CD4-positive, alpha-beta T cell treated with Interleukin-4 for 1 hour (primary cell): Measurements from ENCODE around the gene CSNK2B.
A peak's percentile ranks its signal among the peaks of the same experiment; 100 is the strongest.

Source experiments
- DNase-seq, 2 donors: peaks; one replicate each; pipeline ENCODE4 v3.0.0-alpha.2; 2020 to 2022

Gene CSNK2B

DNA sequence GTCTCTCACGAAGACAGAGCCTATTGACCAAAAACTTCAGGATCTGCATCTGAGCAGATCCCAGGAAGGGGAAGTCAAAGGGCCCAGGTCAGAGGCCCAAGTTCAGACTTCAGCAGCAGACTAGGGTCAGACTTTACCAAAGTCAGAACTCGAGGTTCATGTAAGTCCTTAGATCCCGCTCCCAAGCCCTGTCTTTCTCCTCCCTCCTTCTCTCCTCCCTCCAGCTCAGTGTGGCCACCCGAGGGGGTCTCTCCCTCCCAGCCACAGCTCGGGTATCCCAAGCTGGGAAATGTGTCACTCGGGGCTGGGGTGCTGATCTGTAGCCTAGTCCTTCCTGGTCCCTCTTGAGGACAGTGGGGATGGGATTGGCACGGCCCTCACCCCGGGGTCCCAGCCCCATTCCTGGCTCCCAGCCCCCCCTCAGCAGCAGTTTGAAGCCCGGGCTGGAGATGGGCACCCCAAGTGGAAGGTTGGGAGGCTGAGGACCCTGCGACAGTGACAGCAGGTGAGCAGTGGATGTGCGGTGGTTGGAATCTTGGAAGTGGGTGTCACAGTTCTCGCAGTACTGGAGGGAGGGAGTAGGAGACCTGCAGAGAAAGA, 3.7 kb upstream of the CSNK2B start:
- DNase-seq = no peak

DNA sequence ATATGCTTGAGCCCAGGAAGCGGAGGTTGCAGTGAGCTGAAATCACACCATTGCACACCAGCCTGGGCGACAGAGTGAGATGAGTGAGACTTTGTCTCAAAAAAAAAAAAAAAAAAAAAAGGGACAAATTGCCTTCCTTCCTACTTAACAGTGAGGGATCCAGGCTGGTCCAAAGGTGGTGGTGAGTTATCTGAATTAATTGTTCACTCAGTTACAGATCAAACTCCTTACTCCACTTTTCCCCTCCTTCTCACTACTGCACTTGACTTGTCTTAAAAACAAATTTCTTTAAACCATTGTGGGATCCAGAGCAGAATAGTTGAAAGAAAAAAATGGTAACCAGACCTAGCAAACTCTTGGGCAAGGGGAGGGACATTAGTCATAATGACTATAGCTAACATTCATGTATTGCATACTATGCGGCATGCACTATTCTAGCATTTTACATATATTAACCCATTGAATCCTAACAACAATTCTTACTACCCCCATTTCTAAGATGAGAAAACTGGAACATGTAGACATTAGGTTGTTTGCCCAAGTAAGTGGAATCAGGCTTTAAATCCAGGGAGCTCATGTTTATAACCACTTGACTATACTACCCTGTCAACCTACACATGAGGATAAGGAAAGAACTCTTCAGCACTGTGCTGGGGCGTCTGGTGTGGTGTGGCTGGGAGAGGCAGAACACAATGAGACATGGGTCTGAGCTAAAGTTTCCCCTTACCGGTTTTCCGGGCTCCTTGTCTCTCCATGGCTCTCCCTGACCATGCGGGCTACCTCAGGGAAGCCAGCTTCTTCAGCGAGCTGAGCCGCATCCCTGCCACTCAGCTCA, 2.5 kb upstream of the CSNK2B start:
- no peak for DNase-seq

DNA sequence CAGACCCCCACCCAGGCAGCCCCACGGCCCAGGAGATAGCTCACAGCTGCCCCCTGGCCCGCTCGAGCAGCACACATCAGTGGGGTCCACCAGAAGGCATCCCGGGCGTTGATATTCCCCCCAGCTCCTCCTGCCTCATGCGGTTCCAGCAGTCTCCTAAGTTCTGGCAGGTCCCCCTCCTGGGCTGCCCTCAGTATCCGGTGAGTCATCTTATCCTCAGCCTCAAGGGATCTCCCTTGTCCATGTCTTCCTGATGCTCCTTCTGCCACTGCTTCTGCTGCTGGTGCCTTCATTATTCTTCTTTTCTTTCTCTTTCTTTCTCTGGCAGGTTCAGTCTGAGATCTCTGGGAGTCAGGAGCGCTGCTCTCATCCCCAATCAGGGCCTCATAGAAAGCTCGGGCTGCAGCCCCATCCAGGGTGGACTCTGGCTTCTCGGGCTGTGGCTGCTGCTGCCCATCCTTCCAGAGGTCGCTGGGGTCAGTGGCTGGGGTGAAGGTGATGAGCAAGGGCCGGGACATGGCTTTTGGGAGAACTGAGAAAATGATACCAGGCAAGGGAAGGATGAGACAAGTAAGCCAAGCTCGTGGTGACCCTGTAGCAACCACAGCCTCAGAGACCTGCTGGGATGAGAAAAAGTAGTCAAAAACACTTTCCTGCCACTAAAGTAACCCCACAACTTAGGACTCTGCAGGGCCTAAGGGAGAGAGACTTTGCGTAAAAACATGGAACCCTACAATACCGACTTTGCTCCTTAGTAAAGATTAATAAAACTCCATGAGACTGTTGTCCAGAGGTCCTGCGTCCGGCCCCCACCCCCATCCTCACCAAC, 1.7 kb upstream of the CSNK2B start:
- no peak for DNase-seq

DNA sequence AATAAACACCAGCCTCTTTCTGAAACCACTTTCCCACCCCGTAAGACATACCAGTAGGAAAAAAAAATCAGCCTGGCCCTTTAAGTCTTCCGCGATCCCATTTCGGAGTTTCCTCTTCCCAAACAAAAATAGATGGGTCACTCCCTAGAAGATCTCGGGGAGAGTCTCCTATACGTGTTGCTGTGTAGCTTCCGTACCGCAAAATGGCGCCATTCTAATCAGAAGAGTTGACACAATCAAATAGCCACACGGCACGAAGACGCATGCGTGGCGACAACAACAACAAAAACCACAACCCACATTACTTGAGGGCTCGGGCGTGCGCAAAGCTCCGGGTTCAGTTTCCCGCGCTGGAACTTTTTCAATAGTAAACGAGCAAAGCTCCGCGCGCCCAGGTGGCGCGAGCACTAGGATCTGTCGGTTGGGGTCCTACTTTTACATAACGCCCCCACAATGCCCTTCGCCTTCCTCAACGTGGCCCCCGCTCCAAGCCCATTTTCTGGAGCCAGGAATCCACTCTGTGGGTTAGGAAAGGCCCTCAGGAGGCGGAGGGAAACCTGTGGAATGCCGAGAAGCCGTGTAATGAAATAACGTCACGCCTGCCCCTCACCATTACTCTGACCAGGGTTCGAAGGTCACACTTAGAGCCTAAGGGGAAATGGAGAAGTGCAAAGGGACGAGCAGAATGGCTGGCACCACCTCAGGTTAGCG, 935 bp upstream of the CSNK2B start, which contains the start of gene GPANK1:
GPANK1 (minus strand) TSS at position 208 of the 711 bp plus-strand sequence. CDS start 519 bp downstream, outside the sequence.
- peak; percentile 94 for DNase-seq

DNA sequence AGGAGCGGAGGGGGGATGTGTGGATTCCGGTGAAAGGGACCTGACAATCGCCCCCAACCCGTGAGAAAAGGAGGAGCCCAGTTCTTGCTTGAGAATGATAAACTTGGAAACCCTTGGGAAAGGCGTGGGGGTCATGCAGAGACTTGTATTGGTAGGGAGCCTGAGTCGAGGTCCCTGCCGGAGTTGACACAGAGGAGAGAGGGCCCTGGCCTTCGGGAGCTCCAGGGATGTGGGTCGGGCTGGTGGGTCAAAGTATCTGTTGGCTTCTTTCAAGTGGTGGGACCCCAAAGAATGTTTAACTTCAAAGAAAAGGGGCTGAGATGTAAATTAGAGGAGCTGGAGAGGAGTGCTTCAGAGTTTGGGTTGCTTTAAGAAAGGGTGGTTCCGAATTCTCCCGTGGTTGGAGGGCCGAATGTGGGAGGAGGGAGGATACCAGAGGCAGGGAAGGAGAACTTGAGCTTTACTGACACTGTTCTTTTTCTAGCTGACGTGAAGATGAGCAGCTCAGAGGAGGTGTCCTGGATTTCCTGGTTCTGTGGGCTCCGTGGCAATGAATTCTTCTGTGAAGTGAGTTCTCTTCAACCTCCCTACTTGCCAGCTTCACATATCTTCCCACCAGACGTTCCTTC, 571 bp downstream of the CSNK2B start:
- DNase-seq = no peak

DNA sequence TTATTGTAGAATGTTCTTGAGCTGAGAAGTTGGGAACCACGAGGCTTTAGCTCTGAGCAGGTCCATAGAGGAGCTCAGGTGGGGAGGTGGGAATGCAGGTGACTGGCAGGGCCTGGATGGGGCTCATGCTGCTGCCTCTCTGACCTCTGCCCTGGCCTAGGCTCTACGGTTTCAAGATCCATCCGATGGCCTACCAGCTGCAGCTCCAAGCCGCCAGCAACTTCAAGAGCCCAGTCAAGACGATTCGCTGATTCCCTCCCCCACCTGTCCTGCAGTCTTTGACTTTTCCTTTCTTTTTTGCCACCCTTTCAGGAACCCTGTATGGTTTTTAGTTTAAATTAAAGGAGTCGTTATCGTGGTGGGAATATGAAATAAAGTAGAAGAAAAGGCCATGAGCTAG, 3.8 kb downstream of the CSNK2B start, which contains the start of gene LY6G5B:
LY6G5B (plus strand) TSS at position 301 of the 400 bp plus-strand sequence. CDS start 975 bp downstream, outside the sequence.
- no peak for DNase-seq

DNA sequence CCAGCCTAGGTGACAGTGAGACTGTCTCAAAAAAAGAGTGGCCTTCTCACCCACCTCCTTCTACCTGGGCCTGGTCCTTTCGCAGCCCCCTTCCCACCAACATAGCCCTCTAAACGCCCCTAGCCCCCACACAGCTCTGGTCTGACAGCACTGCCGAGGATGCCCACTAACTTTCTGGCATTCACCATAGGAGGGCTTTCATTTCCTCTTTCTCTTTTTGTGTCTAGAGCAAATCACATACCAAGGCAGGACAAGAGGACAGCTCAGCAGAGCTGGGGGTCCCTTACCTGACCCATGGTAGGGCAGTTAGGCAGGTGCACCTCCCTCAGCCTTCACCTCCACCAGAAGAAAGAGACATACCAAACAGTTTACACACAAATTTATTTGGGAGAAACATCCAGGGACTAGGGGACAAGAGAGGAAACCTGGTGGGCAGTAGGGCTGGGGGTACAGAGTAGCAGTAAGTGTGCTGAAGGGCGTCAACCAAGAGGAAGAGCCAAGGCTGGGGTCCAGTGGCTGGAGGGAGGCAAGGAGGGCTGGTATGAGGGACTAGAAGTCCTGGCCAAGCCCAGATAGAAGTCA, 10.5 kb downstream of the CSNK2B start:
- no peak for DNase-seq

DNA sequence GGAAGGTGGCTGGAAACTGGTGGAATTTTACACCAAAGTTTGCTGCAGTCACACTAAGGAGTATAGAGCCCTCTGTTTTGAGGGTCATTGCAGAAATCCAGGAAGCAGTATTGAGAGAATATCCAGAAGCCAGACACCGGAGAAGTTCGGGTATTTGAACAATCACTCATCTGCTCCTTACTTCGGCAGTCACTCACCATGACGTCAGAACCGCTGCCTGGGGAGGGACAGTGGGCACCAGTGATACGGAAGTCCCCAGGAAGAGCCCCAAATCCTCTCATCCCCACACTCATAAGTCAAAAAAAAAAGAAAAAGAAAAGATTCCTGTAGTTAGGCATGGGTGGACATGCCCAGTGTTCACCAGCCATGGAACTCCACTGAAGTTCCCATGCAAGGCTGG, 11.0 kb downstream of the CSNK2B start:
- DNase-seq = no peak

DNA sequence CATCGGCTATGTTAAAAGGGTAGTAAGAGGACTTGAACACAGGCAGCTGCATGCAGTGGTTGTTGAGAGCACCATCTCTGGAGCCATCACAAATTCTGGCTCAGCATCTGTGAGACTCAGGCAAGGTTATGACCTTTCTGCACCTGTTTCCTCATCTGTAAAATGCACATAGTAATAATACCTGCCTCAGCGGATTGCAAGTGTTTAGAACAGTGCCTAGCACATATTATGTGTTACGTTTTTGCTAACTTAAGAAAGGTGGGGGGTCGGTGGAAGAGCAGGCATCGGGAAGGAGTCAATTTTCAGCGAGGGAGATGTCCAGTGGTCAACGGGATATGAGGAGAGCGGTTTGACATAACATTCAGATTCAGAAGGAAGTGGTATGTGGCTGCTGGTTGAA, 12.1 kb downstream of the CSNK2B start:
- DNase-seq = no peak

DNA sequence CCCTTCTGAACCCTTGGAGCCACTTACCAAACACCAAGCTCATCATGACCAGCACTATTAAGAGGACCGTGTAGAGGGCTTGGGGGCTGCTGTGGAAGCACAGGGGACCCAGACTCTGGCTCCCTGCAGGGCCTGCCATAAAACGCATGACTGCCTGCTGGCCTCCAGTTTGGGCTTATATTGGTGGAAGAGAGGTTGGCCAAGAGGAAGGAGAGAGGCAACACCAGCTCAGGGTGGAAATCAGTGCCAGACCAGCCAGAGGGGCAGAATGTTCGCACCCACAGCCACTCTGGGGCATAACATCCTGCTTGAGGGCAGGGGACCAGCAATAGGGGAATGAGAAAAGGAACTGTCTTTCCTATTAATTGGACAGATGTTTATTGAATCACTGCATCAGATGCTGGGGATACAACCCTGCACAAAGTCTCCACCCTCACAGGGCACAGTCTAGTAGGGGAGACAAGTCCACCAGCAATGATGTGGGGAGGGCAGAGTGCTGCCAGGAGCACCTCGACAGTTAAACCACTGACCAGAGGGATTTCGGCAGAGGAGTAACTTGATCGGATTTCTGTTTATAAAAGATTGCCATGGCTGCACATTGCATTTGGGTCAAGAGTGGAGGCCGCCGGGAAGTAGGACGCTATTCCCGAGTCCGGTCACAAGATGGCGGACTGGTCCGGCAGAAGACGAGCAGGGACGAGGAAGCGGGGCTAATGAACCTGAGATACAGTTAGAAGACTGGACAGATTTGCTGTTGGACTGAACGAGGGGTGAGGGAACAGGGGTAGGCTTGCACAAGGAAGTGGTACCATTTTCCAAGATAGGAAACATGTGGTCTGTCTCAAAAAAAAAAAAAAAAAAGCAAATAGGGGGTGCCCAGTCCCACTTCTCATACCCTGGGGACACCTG, 14.6 kb downstream of the CSNK2B start, which contains the start of gene LY6G5C:
LY6G5C (minus strand) TSS at position 842 of the 909 bp plus-strand sequence; CDS start at position 148, 694 bp downstream.
- peak; percentile 79 to 80 for DNase-seq

DNA sequence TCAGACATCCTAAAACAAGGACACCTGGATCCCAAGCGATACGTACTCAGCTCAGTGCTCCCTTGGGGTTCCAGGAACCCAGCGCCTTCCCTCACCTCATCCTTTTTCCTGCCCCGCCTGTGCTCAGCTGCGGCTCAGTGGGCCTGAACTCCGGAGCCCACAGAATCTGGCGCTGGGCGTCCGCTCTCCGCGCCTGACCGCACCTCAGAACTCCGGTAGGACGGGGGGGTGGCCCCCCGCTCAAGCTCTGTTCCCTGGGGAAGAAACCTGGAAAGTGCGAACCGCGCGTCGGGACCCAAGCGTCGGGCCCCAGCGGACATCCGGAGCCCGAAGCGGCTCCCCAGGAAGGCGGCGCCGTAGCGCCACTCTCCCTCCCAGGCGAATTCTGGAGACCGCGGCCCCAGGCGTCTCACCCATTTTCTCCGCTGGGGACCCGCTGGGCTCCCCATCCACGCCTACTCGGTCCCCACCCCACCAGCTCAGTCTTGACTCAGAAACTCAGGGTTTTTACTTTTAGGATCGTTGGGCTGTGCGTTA, 15.3 kb downstream of the CSNK2B start:
- DNase-seq = peak; percentile 30 to 35

DNA sequence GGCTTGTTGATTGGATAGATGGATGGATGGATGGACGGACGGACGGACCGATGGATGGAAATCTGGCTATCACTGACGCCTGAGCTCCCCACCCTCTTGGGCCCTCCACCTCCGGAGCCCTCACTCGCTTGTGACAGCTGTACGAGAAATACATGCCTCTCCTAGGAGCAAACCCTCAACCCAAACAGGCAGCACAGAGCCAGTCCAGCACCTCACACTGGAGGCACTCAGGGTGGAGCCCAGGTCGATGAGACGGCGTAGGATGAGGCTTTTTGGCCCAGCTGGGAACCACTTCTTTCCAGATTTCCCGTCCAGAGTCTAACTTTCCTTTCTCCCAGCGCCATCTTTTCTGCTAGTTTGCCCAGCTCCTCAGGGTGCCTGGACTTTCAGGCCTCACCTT, 17.7 kb downstream of the CSNK2B start:
- no peak for DNase-seq

DNA sequence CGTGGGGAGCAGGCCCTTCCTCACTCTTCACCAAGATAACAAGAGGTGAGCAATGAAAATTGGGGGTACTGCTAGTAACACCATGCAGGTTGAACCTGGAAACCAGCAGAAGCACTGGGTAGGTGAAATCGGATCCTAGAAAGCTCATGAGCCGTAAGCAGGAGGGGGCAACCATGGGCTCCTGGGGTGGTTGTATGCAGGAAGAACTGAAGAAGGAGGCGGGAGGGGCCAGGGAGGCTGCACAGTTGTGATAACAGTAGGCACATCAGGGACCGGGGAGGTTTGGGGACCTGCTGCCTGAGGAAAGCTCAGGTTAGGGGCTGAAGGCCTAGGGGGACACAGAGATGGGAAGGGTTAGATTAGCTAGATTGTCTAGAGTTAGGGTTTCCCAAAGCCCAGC, 20.6 kb downstream of the CSNK2B start:
- no peak for DNase-seq

DNA sequence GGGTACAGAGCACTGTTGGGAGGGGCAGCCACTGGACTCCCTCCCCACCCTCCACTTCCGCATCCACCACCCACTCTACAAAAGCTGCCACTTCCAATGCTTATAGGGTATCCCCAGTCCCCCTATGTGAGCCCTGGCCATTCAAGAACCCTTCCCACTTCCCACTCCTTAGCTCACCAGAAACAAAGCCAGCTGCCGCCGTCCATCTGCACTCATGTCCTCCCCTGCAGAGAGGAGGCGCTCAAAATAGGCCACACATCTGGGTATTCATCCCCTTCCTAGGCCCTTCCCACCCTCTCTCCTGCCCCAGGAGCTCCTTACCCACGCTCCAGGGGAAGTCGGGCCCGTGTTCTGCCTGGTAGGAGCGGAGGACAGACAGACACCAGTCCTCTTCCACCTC, 21.4 kb downstream of the CSNK2B start:
- no peak for DNase-seq

DNA sequence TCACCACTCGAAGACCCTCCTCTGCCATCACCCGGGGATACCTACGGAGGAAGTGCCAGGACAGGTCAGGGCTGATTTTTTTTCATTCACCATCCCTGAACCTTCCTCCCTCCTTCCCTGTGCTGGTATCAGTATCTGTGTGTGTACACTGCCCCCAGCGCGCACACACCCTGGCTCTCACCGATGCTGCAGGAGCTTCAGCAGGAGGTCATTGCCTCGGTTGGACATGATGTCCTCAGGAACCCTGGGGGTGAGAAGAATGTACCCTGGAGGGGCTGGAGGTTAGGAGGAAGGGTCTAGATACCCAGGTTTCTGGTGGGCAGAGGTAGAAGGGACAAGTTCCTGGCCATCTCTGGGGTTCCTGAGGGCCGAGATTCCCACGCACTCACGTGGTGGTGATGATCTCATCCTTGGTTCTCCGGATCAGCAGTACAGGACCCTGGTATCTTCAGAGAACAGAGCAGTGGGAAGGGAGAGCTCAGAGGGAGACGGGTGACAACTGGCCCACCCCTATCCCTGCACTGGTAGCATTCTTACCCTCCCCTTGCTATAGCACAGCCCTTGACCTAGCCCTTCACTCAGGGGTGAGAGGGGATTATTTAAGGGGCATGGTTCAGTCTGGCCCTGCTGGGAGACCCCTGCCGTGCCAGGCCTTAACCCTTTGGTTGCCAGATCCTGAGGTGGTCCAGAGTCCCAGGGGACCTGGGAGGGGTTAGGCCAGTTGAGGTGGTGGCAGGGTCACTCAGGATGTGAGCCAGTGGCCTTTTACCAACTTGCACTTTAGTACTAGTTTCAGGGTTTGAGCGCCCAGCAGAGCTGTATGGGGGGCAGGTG, 22.2 kb downstream of the CSNK2B start:
- no peak for DNase-seq

DNA sequence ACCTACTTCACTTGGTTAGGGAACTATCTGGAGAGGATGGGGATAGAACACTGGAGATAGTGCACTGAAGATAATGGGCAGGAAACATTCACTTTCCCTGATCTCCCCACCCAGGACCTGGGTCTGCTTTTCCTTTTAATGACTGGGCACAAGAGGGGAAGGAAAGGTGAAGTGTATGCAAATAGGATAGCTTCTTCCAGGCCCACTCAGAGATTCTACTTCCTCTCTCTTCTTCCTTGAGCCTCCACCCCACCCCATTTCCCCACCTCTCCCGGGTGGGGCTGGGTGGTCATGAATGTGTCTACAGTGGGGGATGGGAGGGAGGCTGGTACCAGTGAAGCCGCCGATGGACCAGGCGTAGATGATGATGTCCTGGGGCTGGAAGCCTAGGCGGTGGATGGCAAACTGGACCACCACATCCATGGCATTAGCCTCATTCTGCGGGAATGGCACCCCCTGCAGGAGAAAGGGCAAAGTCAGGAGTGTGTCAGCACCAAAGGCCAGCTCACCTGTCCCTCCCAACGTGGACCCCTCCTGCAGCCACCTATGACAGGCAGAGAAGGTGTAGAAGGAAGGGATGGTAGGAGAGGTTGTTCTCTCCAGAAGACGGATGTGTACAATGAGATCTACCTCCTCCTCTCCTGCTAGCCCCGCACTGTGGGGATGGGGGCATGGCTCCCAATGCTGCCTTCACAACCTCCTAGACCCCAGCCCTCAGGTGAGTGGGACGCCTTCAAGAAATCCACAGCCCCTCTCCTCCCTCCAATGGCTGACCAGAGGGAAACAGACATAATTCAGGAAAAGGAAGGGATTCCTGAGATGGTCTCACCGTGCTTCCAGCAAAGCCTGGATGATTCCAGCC, 23.6 kb downstream of the CSNK2B start:
- DNase-seq = no peak

DNA sequence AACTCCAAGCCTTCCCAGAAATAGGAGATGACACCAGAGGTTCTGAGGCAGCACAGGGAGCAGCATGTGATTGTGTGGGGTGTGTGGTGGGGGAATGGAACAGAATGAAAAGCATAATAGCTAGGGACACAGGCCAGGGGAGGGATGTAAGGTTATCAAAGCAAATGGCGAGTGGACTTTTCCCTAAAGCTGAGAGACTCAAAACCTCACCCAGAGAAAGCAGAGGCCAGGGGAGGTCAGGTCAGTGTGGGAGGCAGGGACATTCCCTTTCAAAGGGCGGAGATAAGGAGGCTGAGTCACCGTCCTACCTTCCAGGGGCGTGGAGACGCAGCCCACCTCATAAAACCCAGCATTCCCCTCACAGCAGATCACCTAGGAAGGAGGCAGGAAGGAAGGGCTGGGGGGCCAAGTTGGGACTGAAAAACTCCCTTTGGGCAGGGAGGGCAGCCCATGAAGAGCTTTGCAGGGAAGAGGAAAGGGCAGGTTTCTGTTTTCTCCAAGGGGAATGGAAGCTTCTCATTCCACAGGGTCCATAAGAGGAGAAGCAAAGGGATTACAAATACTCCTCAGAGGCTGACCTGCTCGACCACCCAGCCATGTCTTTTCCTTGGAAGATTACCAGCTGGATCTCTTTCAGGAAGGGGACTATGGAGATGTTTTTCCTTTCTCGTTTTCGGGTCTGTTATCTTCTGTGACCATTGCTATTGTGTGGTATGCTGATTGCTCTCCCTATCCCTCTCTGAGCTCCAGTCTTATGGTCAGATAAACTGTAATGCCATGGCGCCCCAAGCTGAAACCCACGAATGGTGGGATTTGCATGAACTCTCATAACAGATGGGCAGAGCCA, 24.6 kb downstream of the CSNK2B start:
- no peak for DNase-seq
